Bronchial epithelial cell (primary cell): Measurements from ENCODE around the gene CCDC187. TPM values are rescaled to one million over a fixed set of nuclear protein-coding genes. Genes with fewer than 3 reads are reported as not detected.

Experiments used
- DNase-seq: peaks from one replicate; pipeline ENCODE4 v3.0.0-alpha.2; 2010; ENCODE audit warnings: low read depth
- FAIRE-seq: peaks from 2 replicates; lab custom pipeline; 2011; peaks lifted over from hg19 to GRCh38; lab: Jason Lieb, UNC
- H3K27me3 ChIP-seq: 2 replicates; pipeline ENCODE4 v1.5.1; 2011; ENCODE audit warnings: low read length; ENCODE audit not compliant: control insufficient read depth, insufficient read depth
- H3K36me3 ChIP-seq: 2 replicates; pipeline ENCODE4 v1.5.1; 2011; ENCODE audit warnings: low read length; ENCODE audit not compliant: control insufficient read depth, insufficient read depth
- H3K4me3 ChIP-seq: 2 replicates; pipeline ENCODE4 v1.5.1; 2011; ENCODE audit warnings: mild to moderate bottlenecking, low read depth, low read length, control low read depth
- total RNA-seq: library from RNA; depleted of rRNA; stranded (reverse); fragments of >200 nt; gene quantifications from 2 replicates; pipeline ENCODE4 v1.2.1, GENCODE V29; 2014
- TF ChIP-seq, protein P1 (sequence below): IDR thresholded peaks from 2 replicates; pipeline ENCODE4 v1.5.1; 2011; ENCODE audit warnings: mild to moderate bottlenecking, moderate library complexity, low read length, control low read depth, inconsistent platforms; ENCODE audit not compliant: insufficient read depth, severe bottlenecking

CCDC187 gene
- total RNA-seq, 1 donor from 2014 or later = not detected

- Histone ChIP-seq H3K4me3 (no peak overlapping the region), H3K36me3 (no peaks in the 10 kb centered on the region), H3K27me3 (peaks cover 2% of the 10 kb centered on the region)
- FAIRE-seq = no peak
- no peak for DNase-seq
- TF ChIP-seq, protein P1, sequence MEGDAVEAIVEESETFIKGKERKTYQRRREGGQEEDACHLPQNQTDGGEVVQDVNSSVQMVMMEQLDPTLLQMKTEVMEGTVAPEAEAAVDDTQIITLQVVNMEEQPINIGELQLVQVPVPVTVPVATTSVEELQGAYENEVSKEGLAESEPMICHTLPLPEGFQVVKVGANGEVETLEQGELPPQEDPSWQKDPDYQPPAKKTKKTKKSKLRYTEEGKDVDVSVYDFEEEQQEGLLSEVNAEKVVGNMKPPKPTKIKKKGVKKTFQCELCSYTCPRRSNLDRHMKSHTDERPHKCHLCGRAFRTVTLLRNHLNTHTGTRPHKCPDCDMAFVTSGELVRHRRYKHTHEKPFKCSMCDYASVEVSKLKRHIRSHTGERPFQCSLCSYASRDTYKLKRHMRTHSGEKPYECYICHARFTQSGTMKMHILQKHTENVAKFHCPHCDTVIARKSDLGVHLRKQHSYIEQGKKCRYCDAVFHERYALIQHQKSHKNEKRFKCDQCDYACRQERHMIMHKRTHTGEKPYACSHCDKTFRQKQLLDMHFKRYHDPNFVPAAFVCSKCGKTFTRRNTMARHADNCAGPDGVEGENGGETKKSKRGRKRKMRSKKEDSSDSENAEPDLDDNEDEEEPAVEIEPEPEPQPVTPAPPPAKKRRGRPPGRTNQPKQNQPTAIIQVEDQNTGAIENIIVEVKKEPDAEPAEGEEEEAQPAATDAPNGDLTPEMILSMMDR = no peak
These were observed 13.3 kb downstream of the CCDC187 start for GRCh38 chr9:136290508-136291000.

DNA sequence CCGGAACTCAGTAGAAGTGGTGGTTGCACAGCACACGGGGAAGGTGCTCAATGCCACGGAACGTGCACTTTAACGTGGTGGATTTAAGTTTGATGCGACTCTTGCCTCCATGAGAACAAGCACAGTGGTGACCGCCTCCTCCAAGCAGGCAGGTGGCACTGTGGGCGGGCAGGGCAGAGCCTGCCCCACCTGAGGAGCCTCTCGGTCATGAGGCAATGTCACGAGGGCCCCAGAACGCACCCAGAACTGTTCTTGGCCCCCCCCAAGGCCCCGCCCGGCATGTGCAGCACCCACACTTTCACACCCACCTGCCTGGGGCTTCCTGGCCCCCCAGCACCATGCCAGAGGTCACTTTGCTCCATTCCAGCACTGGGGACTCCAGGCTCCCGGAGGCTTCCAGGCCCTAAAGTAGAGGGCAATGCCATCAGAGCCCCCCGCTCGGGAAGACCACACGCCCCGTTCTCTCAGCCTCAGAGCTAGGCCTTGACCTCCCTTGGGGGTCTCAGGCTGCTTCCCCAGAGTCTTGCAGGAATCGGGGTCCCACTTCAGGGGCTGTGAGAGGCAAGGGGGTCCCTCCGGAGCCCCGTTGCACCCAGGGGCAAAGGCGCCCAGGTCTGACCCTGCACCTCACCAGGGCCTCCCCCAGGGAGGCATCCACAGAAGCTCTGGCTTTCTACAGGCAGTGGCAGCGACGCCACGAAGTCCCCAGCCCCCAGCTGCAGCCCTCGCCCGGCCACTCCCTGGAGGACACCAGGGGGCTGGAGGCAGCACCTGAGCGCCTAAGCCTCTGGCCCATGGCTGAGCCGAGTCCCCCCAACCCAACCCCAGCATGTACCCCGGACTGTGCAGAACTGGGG, 14.0 kb downstream of the CCDC187 start:
- FAIRE-seq (no peak), DNase-seq (no peak)
- TF ChIP-seq, protein P1 = no peak
- Histone ChIP-seq H3K4me3 (no peak overlapping the region), H3K36me3 (no peaks in the 10 kb centered on the region), H3K27me3 (peaks cover 2% of the 10 kb centered on the region)

DNA sequence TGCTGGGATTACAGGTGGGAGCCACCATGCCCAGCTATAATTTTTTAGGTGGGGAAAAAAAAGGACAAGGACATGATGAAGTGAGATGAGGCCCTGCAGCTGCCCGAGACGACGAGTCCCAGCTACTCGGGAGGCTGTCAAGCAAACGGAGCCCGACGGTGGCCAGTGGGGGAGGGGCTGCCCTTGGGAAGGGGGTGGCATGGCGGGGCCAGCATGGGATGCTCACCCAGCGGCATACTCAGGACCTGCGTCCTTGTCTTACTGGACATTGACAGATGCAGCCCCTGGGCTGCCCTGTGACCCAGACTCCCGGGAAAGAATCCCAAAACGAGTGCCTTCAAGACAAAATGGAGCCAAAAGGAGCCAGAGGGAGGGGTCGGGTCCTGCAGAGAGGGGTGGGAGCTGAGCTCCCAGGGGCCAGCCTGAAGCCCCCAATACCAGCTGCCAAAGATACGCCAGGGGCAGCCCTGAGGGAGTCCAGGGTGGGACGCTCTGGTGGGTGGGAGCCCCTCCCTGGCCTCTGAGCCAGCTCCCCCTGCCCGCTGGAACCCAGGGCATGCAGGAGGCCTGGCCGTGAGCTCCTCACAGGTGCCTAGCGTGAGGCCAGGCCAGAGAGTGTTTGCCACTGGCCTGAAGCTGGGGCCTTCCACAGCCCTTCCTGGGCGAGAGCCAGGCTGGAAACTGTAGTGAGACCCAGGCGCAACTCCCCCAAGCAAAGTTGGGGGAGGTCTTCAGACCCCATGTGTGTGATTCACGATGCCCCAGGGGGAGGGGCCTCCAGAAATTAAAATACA, 15.7 kb downstream of the CCDC187 start:
- no peak overlapping the region for H3K4me3 ChIP-seq
- TF ChIP-seq, protein P1 = no peak
- DNase-seq (no peak), FAIRE-seq (no peak)
- no peaks in the 10 kb centered on the region for H3K36me3 ChIP-seq
- peaks cover 2% of the 10 kb centered on the region for H3K27me3 ChIP-seq

DNA sequence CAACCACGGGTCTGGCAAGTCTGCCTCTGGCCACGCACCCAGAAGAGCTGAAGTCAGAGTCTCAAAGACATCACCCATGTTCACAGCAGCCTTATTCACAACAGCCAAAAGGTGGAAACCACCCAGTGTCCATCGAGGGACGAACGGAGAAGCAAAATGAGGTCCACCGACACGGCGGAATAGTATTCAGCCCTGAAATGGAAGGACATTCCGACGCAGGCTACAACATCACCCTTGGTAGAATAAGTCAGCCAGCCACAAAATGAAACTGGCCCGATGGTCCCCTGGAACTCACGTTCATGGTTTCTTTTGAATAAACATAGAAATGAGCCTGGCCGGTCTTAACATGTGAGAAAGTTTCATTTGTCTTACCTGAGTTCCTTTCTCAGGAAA, 16.9 kb downstream of the CCDC187 start:
- Histone ChIP-seq H3K36me3 (no peaks in the 10 kb centered on the region), H3K27me3 (peaks cover 2% of the 10 kb centered on the region), H3K4me3 (no peak overlapping the region)
- no peak for DNase-seq
- no peak for FAIRE-seq
- TF ChIP-seq, protein P1 = no peak

GRCh38 chr9:136286359-136286986, 17.4 kb downstream of the CCDC187 start:
- peaks cover 2% of the 10 kb centered on the region for H3K27me3 ChIP-seq
- H3K4me3 ChIP-seq = no peak overlapping the region
- FAIRE-seq = no peak
- TF ChIP-seq, protein P1 = no peak
- no peak for DNase-seq
- H3K36me3 ChIP-seq = no peaks in the 10 kb centered on the region
